GM18498 (cell line): ENCODE data around the gene COL5A1.

Source experiments
- ATAC-seq: cut with Tn5 transposase; IDR thresholded peaks from one replicate; pipeline ENCODE4 v1.9.1; 2021; ENCODE audit warnings: mild to moderate bottlenecking, moderate library complexity; ENCODE audit not compliant: unreplicated experiment

Gene COL5A1

GRCh38 chr9:134886413-134886913 lies 244.9 kb downstream of the COL5A1 start:
- no peak for ATAC-seq

- no peak for ATAC-seq
Measured at GRCh38 chr9:134887219-134887618, 245.6 kb downstream of the COL5A1 start.

GRCh38 chr9:134887686-134888602 lies 246.3 kb downstream of the COL5A1 start:
- no peak for ATAC-seq

- no peak for ATAC-seq
Measured at GRCh38 chr9:134888603-134889190, 247.1 kb downstream of the COL5A1 start.

- ATAC-seq = no peak
Measured at GRCh38 chr9:134889386-134890154, 248.0 kb downstream of the COL5A1 start.

- ATAC-seq = no peak
Measured at GRCh38 chr9:134890155-134890495, 248.5 kb downstream of the COL5A1 start.

GRCh38 chr9:134891053-134891452 lies 249.4 kb downstream of the COL5A1 start:
- no peak for ATAC-seq

GRCh38 chr9:134891713-134892112 lies 250.1 kb downstream of the COL5A1 start:
- ATAC-seq = no peak

- ATAC-seq = no peak
Measured at GRCh38 chr9:134892221-134892620, 250.6 kb downstream of the COL5A1 start.

GRCh38 chr9:134892820-134893420 lies 251.3 kb downstream of the COL5A1 start:
- ATAC-seq = no peak
